Activated naive CD4-positive, alpha-beta T cell treated with anti-CD3 and anti-CD28 coated beads, Interleukin-2, amount 50 U/mL, for 16 hours (primary cell): ENCODE measurements around the gene FAM174C.
"Not testable (repeated sequence)": the region's sequence is repeated elsewhere in the genome, so short reads cannot be mapped to it uniquely, and the experiment has no call there.

ENCODE experiments used
- DNase-seq: peaks from one replicate; pipeline ENCODE4 v3.0.0-alpha.2; 2020

FAM174C gene

GRCh38 chr19:1307755-1308303 lies 32.5 kb downstream of the FAM174C start:
- no peak for DNase-seq

DNA sequence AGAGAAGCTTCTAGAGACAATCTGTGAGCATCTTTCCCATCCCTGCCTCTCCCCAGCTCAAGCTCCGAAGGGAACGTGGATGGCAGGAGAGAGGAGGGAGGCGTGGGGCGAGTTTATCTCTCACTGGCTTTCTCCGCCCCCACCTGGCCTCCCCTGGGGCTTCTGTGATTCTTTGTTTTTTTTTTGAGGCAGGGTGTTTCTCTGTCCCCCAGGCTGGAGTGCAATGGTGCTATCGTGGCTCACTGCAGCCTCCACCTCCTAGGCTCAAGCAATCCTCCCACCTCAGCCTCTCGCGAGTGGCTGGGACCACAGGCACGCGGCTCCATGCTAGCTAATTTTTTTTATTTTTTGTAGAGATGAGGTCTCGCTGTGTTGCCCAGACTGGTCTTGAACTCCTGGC lies 33.4 kb downstream of the FAM174C start:
- no peak for DNase-seq

- DNase-seq: no peak
Measured at GRCh38 chr19:1309977-1310852, 34.9 kb downstream of the FAM174C start.

DNA sequence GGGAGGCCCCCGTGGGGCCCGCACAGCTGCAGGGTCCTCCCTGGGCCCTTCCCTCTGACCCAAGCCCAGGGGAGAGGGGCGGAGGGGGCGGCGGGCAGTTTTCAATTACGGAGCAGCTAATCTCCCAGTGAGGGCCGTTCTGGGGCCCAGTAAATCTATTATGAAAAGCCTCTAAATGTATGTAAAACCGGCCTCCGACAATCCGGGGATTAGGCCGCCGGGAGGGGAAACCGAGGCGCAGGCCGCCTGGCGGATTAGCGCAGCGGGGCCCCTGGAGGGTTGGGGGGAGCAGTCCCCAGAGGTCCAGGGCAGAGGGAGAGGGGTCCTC lies 35.5 kb downstream of the FAM174C start:
- no peak for DNase-seq

DNA sequence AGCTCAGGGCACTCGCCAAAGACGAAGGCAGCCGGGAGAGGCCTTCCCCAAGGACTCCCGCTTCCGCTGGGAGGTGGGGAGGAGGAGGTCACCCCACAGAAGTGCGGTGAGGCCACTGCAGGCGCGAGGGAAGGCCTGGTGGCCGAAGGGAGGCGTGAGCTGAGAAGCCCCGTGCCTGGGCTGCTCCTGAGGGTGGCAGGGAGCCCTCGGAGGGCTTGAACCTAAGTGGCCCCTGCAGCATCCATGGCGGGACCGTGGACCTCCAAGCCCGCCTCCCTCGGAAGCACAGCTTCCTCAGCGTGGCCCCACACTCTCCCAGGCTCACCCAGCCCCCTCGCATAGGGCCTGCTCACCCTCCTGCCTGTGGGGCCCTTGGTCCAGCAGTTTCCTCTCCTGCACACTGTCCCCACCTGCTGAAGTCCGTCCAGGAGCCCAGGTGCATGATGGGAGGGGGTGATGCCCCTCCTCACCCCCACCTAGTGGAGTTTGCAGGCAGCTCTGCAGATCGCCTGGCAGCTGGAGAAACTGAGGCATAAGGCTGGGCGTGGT lies 36.3 kb downstream of the FAM174C start:
- no peak for DNase-seq

DNA sequence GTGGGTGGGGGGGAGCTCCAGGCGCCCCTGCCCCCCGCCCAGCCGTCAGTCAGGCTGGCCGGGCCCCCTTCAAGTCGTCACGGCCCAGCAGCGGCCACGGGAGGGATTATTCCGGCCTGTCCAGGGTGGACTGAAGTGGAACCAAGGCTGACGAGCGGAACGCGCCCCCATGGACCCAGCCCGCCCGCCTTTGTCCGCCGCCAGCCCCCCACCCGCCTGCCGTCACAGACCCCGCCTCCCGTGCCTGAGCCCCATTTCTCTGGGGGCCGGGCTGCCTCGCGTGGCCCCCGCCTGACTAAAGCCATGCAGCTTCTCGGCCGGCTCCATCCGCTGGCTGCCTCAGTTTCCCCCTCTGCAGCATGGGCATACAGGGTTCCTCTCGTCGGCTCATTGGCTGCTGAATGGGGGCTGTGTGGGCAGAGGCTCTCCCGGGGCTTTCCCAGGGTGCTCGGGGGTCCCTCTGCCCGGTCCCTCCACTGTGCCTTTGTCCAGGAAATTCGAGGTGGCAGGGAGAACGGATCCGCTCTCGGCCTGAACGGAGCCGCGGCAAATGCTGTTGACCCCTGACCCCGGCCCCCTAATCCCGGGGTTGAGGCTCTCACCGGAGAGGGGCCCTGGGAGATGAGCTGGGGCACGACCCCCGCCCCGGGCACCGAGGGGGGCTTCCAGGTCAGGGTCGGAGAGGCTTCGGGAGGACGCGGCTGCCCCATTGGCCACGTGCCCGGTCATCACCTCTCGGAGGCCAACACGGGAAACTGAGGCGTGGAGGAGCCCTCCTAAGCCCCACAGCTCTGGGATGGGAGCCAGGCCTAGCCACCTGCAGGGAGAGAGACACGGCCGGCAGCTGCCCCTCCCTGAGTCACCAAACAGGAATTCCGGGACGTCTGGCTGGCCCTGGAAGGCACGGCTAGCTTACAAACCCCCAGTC lies 37.7 kb downstream of the FAM174C start:
- DNase-seq: no peak

- no peak for DNase-seq
Measured at GRCh38 chr19:1313695-1314613, 38.6 kb downstream of the FAM174C start.

DNA sequence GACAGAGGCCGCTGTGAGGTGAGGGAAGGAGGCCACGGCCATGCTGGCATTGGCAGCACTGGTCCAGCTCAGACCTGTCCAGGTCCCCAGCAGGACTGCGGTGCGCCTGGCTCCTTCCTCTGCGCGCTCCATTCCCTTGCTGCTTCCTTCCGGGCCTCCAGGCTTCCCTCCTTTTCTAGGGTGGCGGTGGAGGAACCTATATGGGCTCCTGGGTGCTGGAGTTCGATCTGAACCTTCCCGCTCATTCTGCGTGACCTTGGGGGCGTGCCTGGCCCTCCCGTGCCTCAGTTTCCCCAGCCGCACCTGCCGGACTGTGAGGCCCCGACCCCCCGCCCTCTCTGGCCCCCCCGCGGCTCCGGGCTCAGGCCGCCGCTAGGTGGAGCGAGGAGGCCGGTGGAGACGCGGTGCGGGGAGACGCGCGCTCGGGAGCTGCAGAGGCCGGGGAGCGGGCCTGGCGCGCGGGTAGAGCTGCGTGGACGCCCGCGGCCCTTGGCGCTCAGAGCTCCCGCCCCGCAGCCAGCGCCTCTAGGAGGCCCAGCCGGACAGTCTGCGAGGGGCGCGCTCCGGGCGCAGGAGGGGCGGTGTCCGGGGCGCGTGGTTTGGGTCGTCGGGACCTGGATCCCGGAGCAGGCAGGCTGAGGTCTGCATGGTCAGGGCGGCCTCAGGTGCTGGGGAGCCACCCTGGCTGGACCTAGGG lies 40.3 kb downstream of the FAM174C start:
- DNase-seq: peak; percentile 37

DNA sequence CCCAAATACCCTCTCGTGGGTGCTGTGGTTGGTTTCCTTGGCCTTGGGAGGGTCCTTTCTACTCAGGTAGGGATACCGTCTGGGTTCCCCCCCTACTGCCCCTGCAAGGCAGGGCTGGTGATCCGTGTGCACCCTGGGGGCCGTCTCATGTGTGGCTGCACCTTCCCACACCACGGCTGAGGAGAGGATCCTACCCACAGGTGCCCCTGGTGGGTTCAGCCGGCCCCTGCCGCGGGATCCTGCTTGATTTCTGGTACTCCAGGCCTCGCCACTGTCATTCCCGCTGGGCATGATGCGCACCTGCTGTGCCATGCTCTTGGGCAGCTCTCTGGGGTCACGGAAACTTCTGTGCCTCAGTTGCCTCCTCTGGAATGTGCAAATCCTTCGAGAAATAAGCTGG lies 41.1 kb downstream of the FAM174C start:
- no peak for DNase-seq

GRCh38 chr19:1317274-1318003 lies 42.1 kb downstream of the FAM174C start:
- no peak for DNase-seq

- no peak for DNase-seq
Measured at GRCh38 chr19:1318678-1319471, 43.5 kb downstream of the FAM174C start.

- not testable (repeated sequence) for DNase-seq
Measured at GRCh38 chr19:1320282-1320650, 44.9 kb downstream of the FAM174C start.

DNA sequence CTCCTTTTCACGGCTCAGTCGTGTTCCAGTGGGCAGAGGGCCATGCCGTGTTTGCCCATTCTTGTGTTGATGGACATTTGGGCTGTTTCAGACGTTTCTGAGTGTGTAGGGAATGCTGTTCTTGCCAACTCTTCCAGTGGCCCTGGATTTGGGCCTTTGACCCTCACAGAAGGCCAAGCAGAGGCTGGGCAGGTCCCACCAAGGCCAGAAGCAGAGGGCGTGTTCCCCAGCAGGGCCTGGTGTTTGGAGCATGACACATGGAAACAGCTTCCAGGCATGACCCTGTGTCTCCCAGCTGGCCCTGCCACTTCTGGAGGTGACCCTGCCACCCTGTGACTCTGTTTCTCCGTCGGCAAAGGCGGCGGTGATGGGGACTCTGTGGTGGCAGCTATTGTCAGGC lies 46.2 kb downstream of the FAM174C start:
- DNase-seq: no peak

DNA sequence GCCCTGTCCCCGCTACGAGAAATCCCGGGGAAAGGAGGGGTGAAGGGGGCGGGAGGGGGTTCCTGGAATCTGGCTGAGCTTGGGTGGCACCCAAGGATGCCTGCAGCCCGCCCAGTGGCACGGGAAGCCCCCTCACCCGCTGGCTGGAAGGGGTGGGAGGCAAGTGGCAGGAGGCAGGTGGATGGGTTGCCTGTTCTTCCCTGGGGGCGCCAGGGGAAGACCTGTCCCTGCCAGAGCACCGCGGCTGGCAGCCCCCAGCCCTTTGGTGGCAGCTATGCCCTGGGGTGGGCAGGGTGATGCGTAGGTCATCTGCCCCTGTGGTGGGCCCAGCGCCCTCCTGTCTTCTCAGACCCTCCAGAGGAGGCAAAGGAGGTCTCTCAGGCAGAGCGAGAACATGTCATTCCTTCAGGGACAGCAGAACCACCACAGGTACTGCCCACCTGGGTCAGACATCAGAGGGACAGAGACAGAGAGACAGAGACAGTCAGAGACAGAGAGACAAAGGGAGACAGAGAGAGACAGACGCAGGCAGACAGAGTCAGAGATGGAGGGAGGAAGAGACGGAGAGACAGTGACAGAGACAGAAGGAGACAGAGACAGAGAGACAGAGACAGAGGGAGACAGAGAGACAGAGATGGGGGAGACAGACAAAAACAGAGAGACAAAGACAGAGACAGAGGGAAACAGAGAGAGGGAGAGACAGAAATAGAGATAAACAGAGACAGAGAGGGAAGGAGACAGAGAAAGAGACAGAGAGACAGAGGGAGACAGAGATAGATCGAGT lies 47.1 kb downstream of the FAM174C start:
- DNase-seq: no peak

GRCh38 chr19:1324249-1324805 lies 49.0 kb downstream of the FAM174C start:
- DNase-seq: no peak

GRCh38 chr19:1324806-1325567 lies 49.7 kb downstream of the FAM174C start:
- DNase-seq: peak; percentile 40

- DNase-seq: no peak
Measured at GRCh38 chr19:1325568-1326294, 50.4 kb downstream of the FAM174C start.
